Mesenteric fat pad (tissue), 1 donor: ENCODE measurements around the gene P4HA3. TPM values are rescaled to one million over a fixed set of nuclear protein-coding genes. Genes with fewer than 3 reads are reported as not detected.

ENCODE experiments used
- DNase-seq: peaks from one replicate; pipeline ENCODE4 v3.0.0-alpha.2; 2020; ENCODE audit warnings: low spot score
- total RNA-seq: library from RNA; stranded (reverse); fragmentation: NEBNext Ultra II Directional; extraction: Animal tissue kit (Norgen Biotek cat#: 25700); gene quantifications from one replicate; pipeline ENCODE4 v1.2.1, GENCODE V29; 2021
- donor health status: DM: yes; HTN: yes; CAD: no.

The P4HA3 gene
- total RNA-seq, 1 donor from 2014 or later = 1.0 TPM

- no peak for DNase-seq
These were observed 6.9 kb upstream of the P4HA3 start for GRCh38 chr11:74318241-74318932.

GRCh38 chr11:74316772-74317505 lies 5.5 kb upstream of the P4HA3 start:
- no peak for DNase-seq

GRCh38 chr11:74312326-74312725 lies 886 bp upstream of the P4HA3 start:
- no peak for DNase-seq

GRCh38 chr11:74310857-74311256 lies 583 bp downstream of the P4HA3 start:
- no peak for DNase-seq

GRCh38 chr11:74307434-74307833 lies 4.0 kb downstream of the P4HA3 start:
- DNase-seq = no peak

- DNase-seq = no peak
These were observed 4.8 kb downstream of the P4HA3 start for GRCh38 chr11:74306435-74307175.

GRCh38 chr11:74299015-74299414 lies 12.4 kb downstream of the P4HA3 start:
- no peak for DNase-seq

- no peak for DNase-seq
These were observed 14.0 kb downstream of the P4HA3 start for GRCh38 chr11:74297484-74297883.

- DNase-seq = no peak
These were observed 22.5 kb downstream of the P4HA3 start for GRCh38 chr11:74288911-74289310.

- DNase-seq = no peak
These were observed 23.3 kb downstream of the P4HA3 start for GRCh38 chr11:74288161-74288560.

GRCh38 chr11:74284466-74284865 lies 27.0 kb downstream of the P4HA3 start:
- DNase-seq = no peak

- no peak for DNase-seq
These were observed 27.8 kb downstream of the P4HA3 start for GRCh38 chr11:74283580-74284180.

GRCh38 chr11:74282914-74283371 lies 28.5 kb downstream of the P4HA3 start:
- DNase-seq = no peak

GRCh38 chr11:74282421-74282820 lies 29.0 kb downstream of the P4HA3 start:
- no peak for DNase-seq

GRCh38 chr11:74280494-74280893 lies 30.9 kb downstream of the P4HA3 start:
- no peak for DNase-seq

GRCh38 chr11:74279256-74279655 lies 32.2 kb downstream of the P4HA3 start:
- no peak for DNase-seq

GRCh38 chr11:74278721-74279161 lies 32.7 kb downstream of the P4HA3 start:
- no peak for DNase-seq

- no peak for DNase-seq
These were observed 33.3 kb downstream of the P4HA3 start for GRCh38 chr11:74278103-74278502.

GRCh38 chr11:74276581-74276980 lies 34.9 kb downstream of the P4HA3 start:
- DNase-seq = no peak

GRCh38 chr11:74272276-74272675 lies 39.2 kb downstream of the P4HA3 start:
- no peak for DNase-seq

GRCh38 chr11:74269161-74269811 lies 42.2 kb downstream of the P4HA3 start:
- no peak for DNase-seq
